Panc1 (cell line): ENCODE results near the gene ADARB1. TPM values are rescaled to one million over a fixed set of nuclear protein-coding genes. Genes with fewer than 3 reads are reported as not detected.
"Not testable (repeated sequence)": the region's sequence is repeated elsewhere in the genome, so short reads cannot be mapped to it uniquely, and the experiment has no call there.

Experiments
- ATAC-seq: fragments of 200-7000 bp; cut with Tn5 transposase; 2 replicates; pipeline ENCODE4 v1.9.1; 2020; ENCODE audit warnings: mild to moderate bottlenecking, moderate library complexity
- BruUV-seq: library from RNA; stranded (reverse); fragments of 400-500 nt; replicated peaks from 2 replicates; lab custom pipeline; 2021; lab: Mats Ljungman, UMichigan
- CTCF ChIA-PET: fragments of 300-600 bp; sonication (Branson Sonifier 250); formaldehyde crosslinking; loops from one replicate; lab custom pipeline; 2022; ENCODE audit warnings: antibody characterized with exemption; lab: Charles Lee
- POLR2A ChIA-PET: fragments of 300-600 bp; sonication (Branson Sonifier 250); formaldehyde crosslinking; loops from one replicate; lab custom pipeline; 2022; ENCODE audit warnings: antibody characterized with exemption; lab: Charles Lee
- DNase-seq: peaks from one replicate; pipeline ENCODE4 v3.0.0-alpha.2; 2010; ENCODE audit warnings: low read depth, low spot score
- H3K27ac ChIP-seq: 2 replicates; pipeline ENCODE4 v1.5.1; 2011; ENCODE audit warnings: mild to moderate bottlenecking, low read length, inconsistent platforms
- H3K27me3 ChIP-seq: fragments of 200-500 bp; sonication (Bioruptor generic); 2 replicates; pipeline ENCODE4 v1.6.0; 2014; ENCODE audit warnings: low read length, inconsistent platforms; ENCODE audit not compliant: control insufficient read depth, insufficient read depth
- H3K36me3 ChIP-seq: fragments of 200-500 bp; sonication (Bioruptor generic); 2 replicates; pipeline ENCODE4 v1.5.1; 2014; ENCODE audit warnings: inconsistent platforms, mild to moderate bottlenecking, low read length, moderate library complexity; ENCODE audit not compliant: control insufficient read depth, insufficient read depth
- H3K4me1 ChIP-seq: 2 replicates; pipeline ENCODE4 v1.5.1; 2011; ENCODE audit warnings: inconsistent platforms, mild to moderate bottlenecking, low read length, moderate library complexity; ENCODE audit not compliant: control insufficient read depth, insufficient read depth
- H3K4me3 ChIP-seq, 2 experiments: 2 replicates each; pipeline ENCODE4 v1.5.1; 2011 to 2012; ENCODE audit warnings: low read depth in 2 of 2, low read length in 2 of 2, mild to moderate bottlenecking in 2 of 2, inconsistent platforms in 1 of 2, moderate library complexity in 1 of 2
- H3K9me3 ChIP-seq: fragments of 200-500 bp; sonication (Bioruptor generic); 2 replicates; pipeline ENCODE4 v1.5.1; 2014; ENCODE audit warnings: low read depth, mild to moderate bottlenecking, inconsistent platforms, low read length, moderate library complexity; ENCODE audit not compliant: control insufficient read depth, insufficient read depth
- POLR2AphosphoS5 ChIP-seq: IDR thresholded peaks from 2 replicates; pipeline ENCODE4 v1.6.1; 2012; ENCODE audit warnings: mild to moderate bottlenecking, low read depth, low read length, moderate library complexity
- REST ChIP-seq, 2 experiments: IDR thresholded peaks; 2 replicates each; pipeline ENCODE4 v1.6.1; 2011 to 2012; ENCODE audit warnings: low read depth in 2 of 2, control low read depth in 1 of 2, low read length in 1 of 2, mild to moderate bottlenecking in 1 of 2, moderate library complexity in 1 of 2; ENCODE audit not compliant: insufficient read depth in 1 of 2
- SIN3A ChIP-seq: IDR thresholded peaks from 2 replicates; pipeline ENCODE4 v1.6.1; 2012; ENCODE audit warnings: low read depth, mild to moderate bottlenecking, low read length, moderate library complexity, borderline replicate concordance; ENCODE audit not compliant: insufficient read depth
- TCF7L2 ChIP-seq: IDR thresholded peaks from 2 replicates; pipeline ENCODE4 v1.6.1; 2011; ENCODE audit warnings: mild to moderate bottlenecking, low read depth, low read length, inconsistent platforms
- in situ Hi-C: cut with HindIII; loops from 2 replicates; pipeline ENCODE4 v1.10.0; 2016; ENCODE audit warnings: low sequenced_read_pairs, low pct_unique_long_range_greater_than_20kb
- intact Hi-C: fragments of 100-400 bp; cut with micrococcal nuclease; formaldehyde crosslinking; loops from one replicate; pipeline ENCODE4 v1.10.0; 2022; ENCODE audit not compliant: unreplicated experiment
- total RNA-seq: library from RNA; stranded (reverse); gene quantifications from one replicate; pipeline ENCODE4 v1.2.1, GENCODE V29; 2021; ENCODE audit not compliant: unreplicated experiment
- TF ChIP-seq, protein P1 (sequence below): fragments of 450-650 bp; IDR thresholded peaks from 2 replicates; pipeline ENCODE4 v1.5.1; 2017; ENCODE audit warnings: mild to moderate bottlenecking

The ADARB1 gene
- total RNA-seq, 1 experiment from 2014 or later: 15.0 TPM

- intact Hi-C loops (loop anchor here (10.0 kb wide), 1 partner anchor 130 kb away; no protein-coding TSS in a partner anchor), in situ Hi-C loops (no loop called here)
- no peak overlapping the region for H3K4me3 ChIP-seq
- no peak for DNase-seq
- TF ChIP-seq SIN3A (no peak), TCF7L2 (no peak), POLR2AphosphoS5 (no peak), REST (IDR thresholded peaks at IDR 0.05; ENCODE audit: insufficient read depth in 1 of 2, low read depth in 2 of 2, low read length in 1 of 2) (no peak)
- TF ChIP-seq, protein P1, sequence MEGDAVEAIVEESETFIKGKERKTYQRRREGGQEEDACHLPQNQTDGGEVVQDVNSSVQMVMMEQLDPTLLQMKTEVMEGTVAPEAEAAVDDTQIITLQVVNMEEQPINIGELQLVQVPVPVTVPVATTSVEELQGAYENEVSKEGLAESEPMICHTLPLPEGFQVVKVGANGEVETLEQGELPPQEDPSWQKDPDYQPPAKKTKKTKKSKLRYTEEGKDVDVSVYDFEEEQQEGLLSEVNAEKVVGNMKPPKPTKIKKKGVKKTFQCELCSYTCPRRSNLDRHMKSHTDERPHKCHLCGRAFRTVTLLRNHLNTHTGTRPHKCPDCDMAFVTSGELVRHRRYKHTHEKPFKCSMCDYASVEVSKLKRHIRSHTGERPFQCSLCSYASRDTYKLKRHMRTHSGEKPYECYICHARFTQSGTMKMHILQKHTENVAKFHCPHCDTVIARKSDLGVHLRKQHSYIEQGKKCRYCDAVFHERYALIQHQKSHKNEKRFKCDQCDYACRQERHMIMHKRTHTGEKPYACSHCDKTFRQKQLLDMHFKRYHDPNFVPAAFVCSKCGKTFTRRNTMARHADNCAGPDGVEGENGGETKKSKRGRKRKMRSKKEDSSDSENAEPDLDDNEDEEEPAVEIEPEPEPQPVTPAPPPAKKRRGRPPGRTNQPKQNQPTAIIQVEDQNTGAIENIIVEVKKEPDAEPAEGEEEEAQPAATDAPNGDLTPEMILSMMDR: no peak
- no peaks in the 10 kb centered on the region for H3K9me3 ChIP-seq
- CTCF ChIA-PET: no interaction called here
- no peaks in the 10 kb centered on the region for H3K36me3 ChIP-seq
- ATAC-seq: no peak
- no TSS peak for BruUV-seq
- 0 out of 2 replicates have a peak, but pooled peaks cover 3% of the 10 kb centered on the region for H3K4me1 ChIP-seq
- H3K27ac ChIP-seq: no peak overlapping the region
- no peaks in the 10 kb centered on the region for H3K27me3 ChIP-seq
- POLR2A ChIA-PET: no interaction called here
Observed at GRCh38 chr21:45145146-45145545, 70.8 kb downstream of the ADARB1 start.

DNA sequence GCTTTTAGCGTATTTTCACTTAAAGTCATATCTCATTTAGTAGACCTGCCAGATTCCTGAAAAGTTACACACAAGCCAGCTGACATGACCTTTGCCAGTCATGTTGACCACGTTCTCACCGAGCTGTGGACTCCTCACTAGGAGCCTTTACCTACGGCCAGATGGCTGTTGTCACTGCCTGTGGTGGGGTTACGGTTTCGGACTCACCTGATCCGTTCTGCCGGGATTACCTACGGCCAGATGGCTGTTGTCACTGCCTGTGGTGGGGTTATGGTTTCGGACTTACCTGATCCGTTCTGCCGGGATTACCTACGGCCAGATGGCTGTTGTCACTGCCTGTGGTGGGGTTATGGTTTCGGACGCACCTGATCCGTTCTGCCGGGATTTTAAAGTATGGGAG is 71.5 kb downstream of the ADARB1 start:
- BruUV-seq, H3K36me3 ChIP-seq, DNase-seq, H3K27ac ChIP-seq, ATAC-seq, in situ Hi-C loops, H3K9me3 ChIP-seq, H3K4me1 ChIP-seq, H3K4me3 ChIP-seq, CTCF ChIA-PET, H3K27me3 ChIP-seq, POLR2A ChIA-PET: not testable (repeated sequence)
- intact Hi-C loops: loop anchor here (10.0 kb wide), 1 partner anchor 129 kb away; no protein-coding TSS in a partner anchor

- DNase-seq (no peak), ATAC-seq (no peak)
- Histone ChIP-seq H3K4me3 (no peak overlapping the region), H3K27ac (no peak overlapping the region), H3K9me3 (no peaks in the 10 kb centered on the region), H3K4me1 (no peaks in the 10 kb centered on the region), H3K27me3 (no peaks in the 10 kb centered on the region), H3K36me3 (no peaks in the 10 kb centered on the region)
- no peak for TF ChIP-seq POLR2AphosphoS5
- no peak for TF ChIP-seq SIN3A
- TF ChIP-seq, protein P1: no peak
- no peak for TF ChIP-seq REST (IDR thresholded peaks at IDR 0.05; ENCODE audit: insufficient read depth in 1 of 2, low read depth in 2 of 2, low read length in 1 of 2)
- no peak for TF ChIP-seq TCF7L2
- no TSS peak for BruUV-seq
- in situ Hi-C loops (no loop called here), intact Hi-C loops (loop anchor here (10.0 kb wide), 1 partner anchor 128 kb away; no protein-coding TSS in a partner anchor)
- POLR2A ChIA-PET: no interaction called here
- CTCF ChIA-PET: no interaction called here
Observed at GRCh38 chr21:45146306-45146705, 71.9 kb downstream of the ADARB1 start.
